ENCODE results near the gene RAB30. TPM values are rescaled to one million over a fixed set of nuclear protein-coding genes. Genes with fewer than 3 reads are reported as not detected.

The RAB30 gene
- total and polyA plus RNA-seq, 9 of the 15 experiments (the other 6 are each of a cell fraction or from before 2014, with no cell fraction given) = 0.29 to 1.3 (median 1.0) TPM

GRCh38 chr11:82989628-82990404, 81.9 kb downstream of the RAB30 start:
- Histone ChIP-seq H3K27ac (ENCODE audit: extremely low read depth, low read depth, low read length) (no peak overlapping the region), H3K79me2 (ENCODE audit: control insufficient read depth, insufficient read depth, low read length) (no peaks in the 10 kb centered on the region), H3K9ac (ENCODE audit: insufficient read depth in 1 of 2, low read depth in 2 of 2, low read length in 2 of 2) (no peak overlapping the region), H3K4me2 (ENCODE audit: insufficient read depth, low read length) (no peak overlapping the region), H2AFZ (ENCODE audit: low read depth, low read length) (peak overlapping the region; percentile 70), H3K9me1 (ENCODE audit: control insufficient read depth, insufficient read depth, low read length) (no peaks in the 10 kb centered on the region), H3K4me3 (no peak overlapping the region), H3K36me3 (ENCODE audit: control insufficient read depth, insufficient read depth, low read length) (no peaks in the 10 kb centered on the region), H4K20me1 (replicated peaks; ENCODE audit: control insufficient read depth, insufficient read depth, low read length) (no peaks in the 10 kb centered on the region), H3K4me1 (replicated peaks in 1 of 2; ENCODE audit: control insufficient read depth in 2 of 2, insufficient read depth in 2 of 2, low read length in 2 of 2) (peaks cover 2 to 25% of the 10 kb centered on the region in 2 experiments; a peak in 3 of 5 replicates), H3K27me3 (ENCODE audit: control insufficient read depth in 2 of 2, insufficient read depth in 2 of 2, low read length in 2 of 2) (no peaks in the 10 kb centered on the region), H3K9me3 (replicated peaks; ENCODE audit: control insufficient read depth, insufficient read depth, low read depth, low read length) (no peaks in the 10 kb centered on the region)
- BruUV-seq (replicated peaks) = no TSS peak
- ATAC-seq (peak; percentile 18; the same call in 1 of the 3 replicates), FAIRE-seq (no peak), DNase-seq (ENCODE audit: extremely low read depth in 1 of 4, low spot score in 3 of 4) (no peak)
- CTCF ChIA-PET (ENCODE audit: low intra/inter-chr PET ratio) = no interaction called here
- intact Hi-C loops (cut with micrococcal nuclease) (loop anchor here (2.0 to 5.0 kb wide), 3 partner anchors 69 to 123 kb away; no protein-coding TSS in a partner anchor), in situ Hi-C loops (cut with MboI) (no loop called here)
- POLR2A ChIA-PET = interaction anchor here (0.9 kb wide), 1 partner anchor 166 kb away, joined by 3 read pairs; no protein-coding TSS in a partner anchor
- WGBS (ENCODE audit: insufficient coverage, low coverage, missing lambda C conversion rate) = 42% methylated on average over 9 of the region's 9 CpGs
- TF ChIP-seq CTCF (IDR thresholded peaks at IDR 0.05 in 2 of 3, conservative IDR thresholded peaks at IDR 0.05 in 1 of 3; ENCODE audit: insufficient read depth in 2 of 3, low read depth in 1 of 3, low read length in 3 of 3) (peak in 1 of 3 experiments; percentile 32; a peak in 2 of 6 replicates), THRB (CRISPR knock-in tag; conservative IDR thresholded peaks at IDR 0.05) (no peak), RAD21 (CRISPR knock-in tag; conservative IDR thresholded peaks at IDR 0.05 in 1 of 2, IDR thresholded peaks at IDR 0.05 in 1 of 2) (0 out of 4 replicates have a peak, but pooled peaks have one; percentile 8 to 28)
